AG04449 (cell line): ENCODE data around the gene CXCL6.

Source experiments
- CTCF ChIA-PET: fragments of 350-600 bp; formaldehyde crosslinking; extraction: SDS; loops from one replicate; lab custom pipeline; 2021; ENCODE audit warnings: antibody characterized with exemption; lab: Yijun Ruan, JAX
- POLR2A ChIA-PET: fragments of 400-600, 350-600 bp; formaldehyde crosslinking; extraction: SDS; loops from one replicate; lab custom pipeline; 2020; ENCODE audit warnings: antibody characterized with exemption, inconsistent platforms; lab: Yijun Ruan, JAX
- DNase-seq: peaks from one replicate; pipeline ENCODE4 v3.0.0-alpha.2; 2010; ENCODE audit warnings: low read depth, low spot score
- H3K4me3 ChIP-seq: 2 replicates; pipeline ENCODE4 v1.5.1; 2011; ENCODE audit warnings: low read depth, mild to moderate bottlenecking, control low read depth, low read length
- CTCF ChIP-seq: IDR thresholded peaks from one replicate; pipeline ENCODE4 v1.5.1; 2011; ENCODE audit warnings: mild to moderate bottlenecking, moderate library complexity, low read length, control low read depth, inconsistent platforms; ENCODE audit not compliant: insufficient read depth; ENCODE audit errors: missing control alignments

The CXCL6 gene

GRCh38 chr4:73885574-73886267 lies 49.2 kb downstream of the CXCL6 start:
- DNase-seq: no peak
- POLR2A ChIA-PET: no interaction called here
- no peak for TF ChIP-seq CTCF
- CTCF ChIA-PET: interaction anchor here (1.0 to 1.5 kb wide), 2 partner anchors 224 to 249 kb away, joined by 3 to 4 read pairs; no protein-coding TSS in a partner anchor
- no peak overlapping the region for H3K4me3 ChIP-seq
